ENCODE data around the gene TRAPPC11. TPM values are rescaled to one million over a fixed set of nuclear protein-coding genes. Genes with fewer than 3 reads are reported as not detected.
"Not testable (repeated sequence)": the region's sequence is repeated elsewhere in the genome, so short reads cannot be mapped to it uniquely, and the experiment has no call there.

TRAPPC11 gene
- total RNA-seq, 1 donor from 2014 or later: 33.5 TPM

- H3K4me1 Mint-ChIP-seq (ENCODE audit: unreplicated experiment): peaks cover 2% of the 10 kb centered on the region
- DNase-seq (ENCODE audit: low spot score): no peak
- no peaks in the 10 kb centered on the region for H3K27me3 Mint-ChIP-seq (ENCODE audit: unreplicated experiment)
- H3K4me3 Mint-ChIP-seq (ENCODE audit: unreplicated experiment): no peak overlapping the region
- H3K27ac Mint-ChIP-seq (ENCODE audit: unreplicated experiment): no peak overlapping the region
- H3K36me3 Mint-ChIP-seq (ENCODE audit: low read depth, unreplicated experiment): no peaks in the 10 kb centered on the region
- TF ChIP-seq CTCF (IDR thresholded peaks at IDR 0.05; ENCODE audit: unreplicated experiment): no peak
- H3K9me3 Mint-ChIP-seq (ENCODE audit: unreplicated experiment): no peaks in the 10 kb centered on the region
These were observed 34.5 kb upstream of the TRAPPC11 start for GRCh38 chr4:183624548-183624947.

GRCh38 chr4:183626168-183626567 is 32.9 kb upstream of the TRAPPC11 start:
- peaks cover 2% of the 10 kb centered on the region for H3K4me1 Mint-ChIP-seq (ENCODE audit: unreplicated experiment)
- no peaks in the 10 kb centered on the region for H3K9me3 Mint-ChIP-seq (ENCODE audit: unreplicated experiment)
- H3K36me3 Mint-ChIP-seq (ENCODE audit: low read depth, unreplicated experiment): no peaks in the 10 kb centered on the region
- H3K27ac Mint-ChIP-seq (ENCODE audit: unreplicated experiment): no peak overlapping the region
- H3K27me3 Mint-ChIP-seq (ENCODE audit: unreplicated experiment): no peaks in the 10 kb centered on the region
- no peak for DNase-seq (ENCODE audit: low spot score)
- TF ChIP-seq CTCF (IDR thresholded peaks at IDR 0.05; ENCODE audit: unreplicated experiment): no peak
- no peak overlapping the region for H3K4me3 Mint-ChIP-seq (ENCODE audit: unreplicated experiment)

GRCh38 chr4:183627286-183627685 is 31.8 kb upstream of the TRAPPC11 start:
- DNase-seq (ENCODE audit: low spot score); H3K36me3 Mint-ChIP-seq (ENCODE audit: low read depth, unreplicated experiment); H3K27ac Mint-ChIP-seq (ENCODE audit: unreplicated experiment); H3K27me3 Mint-ChIP-seq (ENCODE audit: unreplicated experiment); H3K4me1 Mint-ChIP-seq (ENCODE audit: unreplicated experiment); H3K9me3 Mint-ChIP-seq (ENCODE audit: unreplicated experiment); H3K4me3 Mint-ChIP-seq (ENCODE audit: unreplicated experiment): not testable (repeated sequence)

- TF ChIP-seq CTCF (IDR thresholded peaks at IDR 0.05; ENCODE audit: unreplicated experiment): no peak
- Mint-ChIP-seq H3K4me1 (ENCODE audit: unreplicated experiment) (no peaks in the 10 kb centered on the region), H3K36me3 (ENCODE audit: low read depth, unreplicated experiment) (no peaks in the 10 kb centered on the region), H3K27ac (ENCODE audit: unreplicated experiment) (no peak overlapping the region), H3K9me3 (ENCODE audit: unreplicated experiment) (no peaks in the 10 kb centered on the region), H3K27me3 (ENCODE audit: unreplicated experiment) (no peaks in the 10 kb centered on the region), H3K4me3 (ENCODE audit: unreplicated experiment) (no peak overlapping the region)
- no peak for DNase-seq (ENCODE audit: low spot score)
These were observed 31.0 kb upstream of the TRAPPC11 start for GRCh38 chr4:183627979-183628588.

GRCh38 chr4:183631577-183632198 is 27.4 kb upstream of the TRAPPC11 start:
- Mint-ChIP-seq H3K4me1 (ENCODE audit: unreplicated experiment) (peaks cover 21% of the 10 kb centered on the region), H3K27me3 (ENCODE audit: unreplicated experiment) (peaks cover 8% of the 10 kb centered on the region), H3K4me3 (ENCODE audit: unreplicated experiment) (no peak overlapping the region), H3K36me3 (ENCODE audit: low read depth, unreplicated experiment) (no peaks in the 10 kb centered on the region), H3K27ac (ENCODE audit: unreplicated experiment) (no peak overlapping the region), H3K9me3 (ENCODE audit: unreplicated experiment) (no peaks in the 10 kb centered on the region)
- DNase-seq (ENCODE audit: low spot score): no peak
- no peak for TF ChIP-seq CTCF (IDR thresholded peaks at IDR 0.05; ENCODE audit: unreplicated experiment)

Measured in endothelial cell (in vitro differentiated cells).